H9 (cell line): ENCODE measurements around the gene CGAS. TPM values are rescaled to one million over a fixed set of nuclear protein-coding genes. Genes with fewer than 3 reads are reported as not detected.

Experiments used
- DNase-seq: peaks from one replicate; pipeline ENCODE4 v3.0.0-alpha.2; 2017
- H2AFZ ChIP-seq: one replicate; pipeline ENCODE4 v1.6.1; 2013; ENCODE audit warnings: mild to moderate bottlenecking, low read length, control low read depth, moderate library complexity
- H2AK5ac ChIP-seq: 2 replicates; pipeline ENCODE4 v1.6.1; 2013; ENCODE audit warnings: low read length, control low read depth, mixed read lengths; ENCODE audit not compliant: insufficient read length
- H2BK120ac ChIP-seq: one replicate; pipeline ENCODE4 v1.6.1; 2013; ENCODE audit warnings: low read depth, mild to moderate bottlenecking, low read length, control low read depth, inconsistent platforms; ENCODE audit not compliant: poor library complexity, severe bottlenecking
- H2BK12ac ChIP-seq: 2 replicates; pipeline ENCODE4 v1.6.1; 2013; ENCODE audit warnings: low read length, control low read depth, mixed read lengths, low read depth; ENCODE audit not compliant: insufficient read length
- H2BK15ac ChIP-seq: 2 replicates; pipeline ENCODE4 v1.6.1; 2013; ENCODE audit warnings: low read depth, low read length, control low read depth
- H2BK20ac ChIP-seq: one replicate; pipeline ENCODE4 v1.6.1; 2013; ENCODE audit warnings: low read depth, mild to moderate bottlenecking, low read length, control low read depth, inconsistent platforms; ENCODE audit not compliant: poor library complexity, severe bottlenecking
- H2BK5ac ChIP-seq: 2 replicates; pipeline ENCODE4 v1.6.1; 2013; ENCODE audit warnings: low read length, control low read depth, mixed read lengths; ENCODE audit not compliant: insufficient read length
- H3K14ac ChIP-seq: 2 replicates; pipeline ENCODE4 v1.6.1; 2013; ENCODE audit warnings: low read length, control low read depth; ENCODE audit not compliant: insufficient read depth
- H3K18ac ChIP-seq: 2 replicates; pipeline ENCODE4 v1.6.1; 2013; ENCODE audit warnings: low read depth, mild to moderate bottlenecking, mixed read lengths, low read length, control low read depth; ENCODE audit not compliant: insufficient read length
- H3K23ac ChIP-seq: 2 replicates; pipeline ENCODE4 v1.6.1; 2013; ENCODE audit warnings: low read length, control low read depth, mixed read lengths, low read depth; ENCODE audit not compliant: insufficient read length
- H3K23me2 ChIP-seq: 2 replicates; pipeline ENCODE4 v1.6.1; 2013; ENCODE audit warnings: low read depth, mild to moderate bottlenecking, mixed read lengths, low read length, control low read depth; ENCODE audit not compliant: insufficient read length, poor library complexity, severe bottlenecking
- H3K27ac ChIP-seq: 2 replicates; pipeline ENCODE4 v1.5.1; 2013; ENCODE audit warnings: low read length, control low read depth, mixed read lengths, low read depth; ENCODE audit not compliant: insufficient read length
- H3K27me3 ChIP-seq: 2 replicates; pipeline ENCODE4 v1.6.1; 2013; ENCODE audit warnings: low read length, control low read depth, inconsistent platforms; ENCODE audit not compliant: insufficient read depth
- H3K4ac ChIP-seq: 2 replicates; pipeline ENCODE4 v1.6.1; 2013; ENCODE audit warnings: low read depth, mild to moderate bottlenecking, control low read depth, inconsistent platforms, low read length, moderate library complexity
- H3K4me1 ChIP-seq: 2 replicates; pipeline ENCODE4 v1.6.1; 2013; ENCODE audit warnings: low read length, control low read depth, inconsistent platforms; ENCODE audit not compliant: insufficient read depth
- H3K4me2 ChIP-seq: 2 replicates; pipeline ENCODE4 v1.6.1; 2013; ENCODE audit warnings: low read length, control low read depth, mixed read lengths; ENCODE audit not compliant: insufficient read length, insufficient read depth
- H3K56ac ChIP-seq: 2 replicates; pipeline ENCODE4 v1.6.1; 2013; ENCODE audit warnings: low read depth, mild to moderate bottlenecking, mixed read lengths, low read length, control low read depth; ENCODE audit not compliant: insufficient read length
- H3K79me1 ChIP-seq: 2 replicates; pipeline ENCODE4 v1.6.1; 2013; ENCODE audit warnings: low read depth, mild to moderate bottlenecking, moderate library complexity, low read length, control low read depth, inconsistent platforms; ENCODE audit not compliant: insufficient read depth, poor library complexity, severe bottlenecking
- H3K79me2 ChIP-seq: 2 replicates; pipeline ENCODE4 v1.6.1; 2013; ENCODE audit warnings: low read length, control low read depth, inconsistent platforms; ENCODE audit not compliant: insufficient read depth
- H3K9ac ChIP-seq: 2 replicates; pipeline ENCODE4 v1.6.1; 2013; ENCODE audit warnings: low read length, control low read depth, mixed read lengths; ENCODE audit not compliant: insufficient read length; ENCODE audit errors: extremely low read depth
- H3K9me3 ChIP-seq: one replicate; pipeline ENCODE4 v1.6.1; 2013; ENCODE audit warnings: low read depth, low read length, inconsistent platforms; ENCODE audit not compliant: control insufficient read depth
- H3T11ph ChIP-seq: one replicate; pipeline ENCODE4 v1.6.1; 2013; ENCODE audit warnings: mild to moderate bottlenecking, low read length, control low read depth, inconsistent platforms
- H4K20me1 ChIP-seq: one replicate; pipeline ENCODE4 v1.6.1; 2013; ENCODE audit not compliant: control insufficient read depth, insufficient read length, insufficient read depth
- H4K5ac ChIP-seq: 2 replicates; pipeline ENCODE4 v1.6.1; 2013; ENCODE audit warnings: low read depth, mild to moderate bottlenecking, mixed read lengths, low read length, control low read depth; ENCODE audit not compliant: insufficient read length
- H4K8ac ChIP-seq: replicated peaks from 2 replicates; pipeline ENCODE4 v1.6.1; 2013; ENCODE audit warnings: low read length, control low read depth, mixed read lengths, low read depth; ENCODE audit not compliant: insufficient read length
- H4K91ac ChIP-seq: 2 replicates; pipeline ENCODE4 v1.6.1; 2013; ENCODE audit warnings: low read depth, mild to moderate bottlenecking, moderate library complexity, mixed read lengths, low read length, control low read depth; ENCODE audit not compliant: insufficient read length
- H3K27ac Mint-ChIP-seq, 3 experiments: 2 replicates in 2 of 3; 3 replicates in 1 of 3; pipeline ENCODE4 v1.8.0; 2020 to 2021; ENCODE audit warnings: mixed read lengths in 3 of 3, mild to moderate bottlenecking in 1 of 3, moderate library complexity in 1 of 3
- H3K27me3 Mint-ChIP-seq: 2 replicates; pipeline ENCODE4 v1.8.0; 2021; ENCODE audit warnings: low read depth, mild to moderate bottlenecking, moderate library complexity, mixed read lengths
- H3K36me3 Mint-ChIP-seq, 3 experiments: 2 replicates in 2 of 3; 3 replicates in 1 of 3; pipeline ENCODE4 v1.8.0; 2020 to 2021; ENCODE audit warnings: low read depth in 3 of 3, mixed read lengths in 3 of 3; ENCODE audit not compliant: insufficient read depth in 1 of 3
- H3K4me1 Mint-ChIP-seq, 2 experiments: 2 replicates each; pipeline ENCODE4 v1.8.0; 2020; ENCODE audit warnings: mixed read lengths in 2 of 2
- H3K4me3 Mint-ChIP-seq, 2 experiments: 2 replicates in 1 of 2; 3 replicates in 1 of 2; pipeline ENCODE4 v1.8.0; 2020 to 2021; ENCODE audit warnings: mild to moderate bottlenecking in 2 of 2, mixed read lengths in 2 of 2, moderate library complexity in 1 of 2
- H3K9me3 Mint-ChIP-seq, 2 experiments: 2 replicates in 1 of 2; 3 replicates in 1 of 2; pipeline ENCODE4 v1.8.0; 2020; ENCODE audit warnings: mild to moderate bottlenecking in 2 of 2, mixed read lengths in 2 of 2, moderate library complexity in 1 of 2
- CTCF ChIP-seq: fragments of 200-600 bp; sonication (generic); conservative IDR thresholded peaks from 3 replicates; pipeline ENCODE4 v1.8.0; 2021; ENCODE audit warnings: antibody characterized with exemption, mild to moderate bottlenecking
- WGBS: extraction: QIAGEN DNeasy Blood & Tissue Kit; methylation state at CpG from one replicate; pipeline ENCODE4 v1.1.7; 2013; ENCODE audit warnings: missing lambda C conversion rate, low lambda C conversion rate, mixed read lengths; ENCODE audit not compliant: insufficient read length; ENCODE audit errors: extremely low coverage; 5-methylcytosine and 5-hydroxymethylcytosine counted together
- total RNA-seq: library from RNA; stranded (reverse); gene quantifications from 2 replicates; pipeline ENCODE4 v1.2.1, GENCODE V29; 2021

The CGAS gene
- total RNA-seq, 1 experiment from 2014 or later, result 1.7 TPM

GRCh38 chr6:73394577-73395354 is 57.3 kb downstream of the CGAS start, which contains the start of gene DDX43:
Gene DDX43, plus strand, starts transcription at chr6:73394828. Its CDS starts 78 bp downstream, at chr6:73394906.
- H3K79me1 ChIP-seq, result no peaks in the 10 kb centered on the region
- H3K27me3 Mint-ChIP-seq, result peaks cover 3% of the 10 kb centered on the region

More at GRCh38 chr6:73394577-73395354, 57.3 kb downstream of the CGAS start, which contains the start of gene DDX43:
- peaks cover 3% of the 10 kb centered on the region in 2 experiments; a peak in 4 of 5 replicates for H3K9me3 Mint-ChIP-seq
- Histone ChIP-seq H3K27ac (no peak within 1 kb of the TSS), H3K56ac (no peak within 1 kb of the TSS), H2BK12ac (no peak within 1 kb of the TSS), H3K27me3 (no peaks in the 10 kb centered on the region), H3K79me2 (no peaks in the 10 kb centered on the region), H2AK5ac (no peak within 1 kb of the TSS), H2BK15ac (peak within 1 kb of the TSS; percentile 82), H4K8ac (no peak within 1 kb of the TSS), H3K23ac (no peak within 1 kb of the TSS), H2BK20ac (no peak within 1 kb of the TSS), H3K14ac (peak within 1 kb of the TSS; percentile 5; the same call in 1 of the 2 replicates), H3K4me1 (no peaks in the 10 kb centered on the region), H3T11ph (no peak within 1 kb of the TSS), H4K91ac (no peak within 1 kb of the TSS), H4K20me1 (no peaks in the 10 kb centered on the region), H3K9me3 (no peaks in the 10 kb centered on the region), H3K18ac (peak within 1 kb of the TSS; percentile 62), H3K23me2 (no peaks in the 10 kb centered on the region), H3K4ac (no peak within 1 kb of the TSS), H3K4me2 (no peak within 1 kb of the TSS), H2AFZ (no peak within 1 kb of the TSS), H2BK120ac (no peak within 1 kb of the TSS), H3K9ac (no peak within 1 kb of the TSS), H4K5ac (no peak within 1 kb of the TSS), H2BK5ac (no peak within 1 kb of the TSS)
- H3K4me3 Mint-ChIP-seq, result peak within 1 kb of the TSS in 1 of 2 experiments; percentile 51; a peak in 1 of 5 replicates
- no peak within 1 kb of the TSS; a peak in 2 of 7 replicates for H3K27ac Mint-ChIP-seq
- no CpG with 5 or more reads among the region's 54 CpGs for WGBS
- DNase-seq, result peak; percentile 65
- H3K36me3 Mint-ChIP-seq, result no peaks in the 10 kb centered on the region; a peak in 2 of 7 replicates
- peaks cover 3 to 7% of the 10 kb centered on the region in 2 experiments; a peak in 3 of 4 replicates for H3K4me1 Mint-ChIP-seq
- no peak for TF ChIP-seq CTCF
